ENCODE results near the gene SETMAR.
A peak's percentile ranks its signal among the peaks of the same experiment; 100 is the strongest.

The SETMAR gene

GRCh38 chr3:4356220-4356540, 53.0 kb downstream of the SETMAR start:
- TF ChIP-seq CTCF (conservative IDR thresholded peaks at IDR 0.05) = no peak
- peak overlapping the region; percentile 92 for H3K27ac ChIP-seq

DNA sequence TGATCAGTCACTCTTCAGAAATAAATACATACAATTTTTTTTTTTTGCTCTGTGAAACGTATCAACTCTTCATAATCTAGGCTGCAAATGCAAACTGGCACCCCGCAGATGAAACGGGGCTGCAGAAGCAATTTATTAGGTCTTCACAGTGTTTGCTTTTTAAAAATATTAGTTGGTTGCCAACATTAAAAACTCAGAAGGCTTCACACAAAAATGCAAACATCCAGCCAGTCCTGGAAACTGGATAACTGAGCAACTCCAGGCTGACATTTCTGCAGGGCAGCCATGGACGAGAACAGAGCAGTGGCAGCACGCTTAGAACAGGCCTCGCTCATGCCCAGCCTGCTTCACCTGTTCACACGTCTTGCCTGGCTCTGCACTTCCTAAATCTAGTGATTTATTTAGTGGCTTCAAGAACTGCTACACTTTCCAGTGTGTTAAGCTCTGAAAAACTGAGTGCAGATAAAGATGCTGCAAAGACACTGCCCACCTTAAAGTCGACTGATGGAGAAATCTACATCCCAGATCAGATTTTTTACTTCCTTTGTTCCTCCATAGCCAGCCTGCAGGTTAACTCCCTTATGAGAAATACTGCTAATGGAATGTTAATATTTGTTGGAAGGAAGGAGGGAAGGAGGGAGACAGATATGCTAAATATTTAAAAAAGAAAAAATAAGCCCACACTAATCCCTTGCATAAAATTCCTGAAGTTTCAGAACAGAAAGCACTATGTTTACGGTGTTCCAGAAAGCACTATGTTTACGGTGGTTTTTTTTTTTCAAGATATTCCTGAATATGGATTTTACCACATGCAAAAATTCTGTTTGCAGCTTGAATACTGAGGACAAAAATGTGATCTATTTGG, 53.6 kb downstream of the SETMAR start:
- H3K27ac ChIP-seq = peak overlapping the region; percentile 92
- no peak for TF ChIP-seq CTCF (conservative IDR thresholded peaks at IDR 0.05)

- TF ChIP-seq CTCF (conservative IDR thresholded peaks at IDR 0.05) = no peak
- peak overlapping the region; percentile 92 for H3K27ac ChIP-seq
These were observed 55.1 kb downstream of the SETMAR start for GRCh38 chr3:4358273-4358672.

DNA sequence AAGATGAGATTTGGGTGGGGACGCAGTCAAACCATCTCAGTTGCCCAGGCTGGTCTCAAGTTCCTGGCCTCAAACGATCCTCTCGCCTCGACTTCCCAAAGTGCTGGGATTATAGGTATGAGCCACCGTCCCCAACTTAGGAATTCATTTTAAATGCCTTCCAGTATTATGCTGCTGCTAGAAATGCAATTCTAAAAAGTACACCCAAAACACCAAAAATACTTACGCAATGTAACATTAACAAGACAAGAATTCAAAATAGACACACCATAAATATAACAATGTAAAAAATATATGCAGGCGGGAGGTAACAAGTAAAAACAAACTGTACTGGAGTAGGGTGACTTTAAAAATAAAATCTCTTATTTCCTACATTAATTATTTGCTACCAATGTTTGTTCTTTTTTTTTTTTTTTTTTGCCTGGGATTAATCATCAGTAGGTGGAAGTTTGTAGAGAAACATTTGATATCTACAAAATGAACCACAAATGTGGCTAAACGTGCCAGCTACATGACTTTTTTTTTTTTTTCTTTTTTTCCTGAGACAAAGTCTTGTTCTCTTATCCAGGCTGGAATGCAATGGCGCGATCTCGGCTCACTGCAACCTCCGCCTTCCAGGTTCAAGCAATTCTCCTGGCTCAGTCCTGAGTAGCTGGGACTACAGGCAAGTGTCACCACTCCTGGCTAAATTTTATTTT, 56.8 kb downstream of the SETMAR start:
- TF ChIP-seq CTCF (conservative IDR thresholded peaks at IDR 0.05) = no peak
- H3K27ac ChIP-seq = no peak overlapping the region

GRCh38 chr3:4360817-4361216, 57.6 kb downstream of the SETMAR start:
- TF ChIP-seq CTCF (conservative IDR thresholded peaks at IDR 0.05) = no peak
- H3K27ac ChIP-seq = no peak overlapping the region

DNA sequence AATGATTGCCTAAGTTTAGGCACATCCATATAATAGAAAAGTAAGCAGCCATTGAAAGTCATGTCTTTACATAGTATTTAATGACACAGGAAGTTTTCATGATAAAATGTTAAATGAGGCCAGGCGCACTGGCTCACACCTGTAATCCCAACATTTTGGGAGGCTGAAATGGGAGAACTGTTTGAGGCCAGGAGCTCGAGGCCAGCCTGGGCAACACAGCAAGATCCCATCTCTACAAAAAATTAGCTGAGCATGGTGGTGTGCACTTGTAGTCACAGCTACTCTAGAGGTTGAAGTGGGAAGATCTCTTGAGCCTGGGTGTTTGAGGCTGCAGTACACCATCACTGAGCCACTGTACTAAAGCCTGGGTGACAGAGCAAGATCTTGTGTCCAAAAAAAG, 59.4 kb downstream of the SETMAR start:
- no peak overlapping the region for H3K27ac ChIP-seq
- TF ChIP-seq CTCF (conservative IDR thresholded peaks at IDR 0.05) = no peak

Data from VCaP (cell line).